GM19452 (cell line): ENCODE measurements around the gene CREB3L2.
"Not testable (repeated sequence)": the region's sequence is repeated elsewhere in the genome, so short reads cannot be mapped to it uniquely, and the experiment has no call there.

Source experiments
- ATAC-seq: cut with Tn5 transposase; IDR thresholded peaks from one replicate; pipeline ENCODE4 v1.9.1; 2021; ENCODE audit not compliant: unreplicated experiment

Gene CREB3L2

GRCh38 chr7:137846827-137847567 is 154.9 kb downstream of the CREB3L2 start, which contains the start of gene DGKI:
Gene DGKI, minus strand, starts transcription at chr7:137846974.
- peak; percentile 52 for ATAC-seq

- ATAC-seq, result peak; percentile 51
Observed at GRCh38 chr7:137846549-137846826, 155.4 kb downstream of the CREB3L2 start.

- ATAC-seq, result no peak
Observed at GRCh38 chr7:137844677-137845425, 157.0 kb downstream of the CREB3L2 start.

- ATAC-seq, result no peak
Observed at GRCh38 chr7:137839903-137840779, 161.7 kb downstream of the CREB3L2 start.

GRCh38 chr7:137838706-137839315 is 163.1 kb downstream of the CREB3L2 start:
- ATAC-seq, result no peak

- no peak for ATAC-seq
Observed at GRCh38 chr7:137836541-137836940, 165.3 kb downstream of the CREB3L2 start.

- ATAC-seq, result no peak
Observed at GRCh38 chr7:137836113-137836509, 165.8 kb downstream of the CREB3L2 start.

GRCh38 chr7:137835486-137836112 is 166.3 kb downstream of the CREB3L2 start:
- ATAC-seq, result no peak

GRCh38 chr7:137834552-137834951 is 167.3 kb downstream of the CREB3L2 start:
- ATAC-seq, result no peak

GRCh38 chr7:137832990-137833389 is 168.9 kb downstream of the CREB3L2 start:
- ATAC-seq, result not testable (repeated sequence)

- no peak for ATAC-seq
Observed at GRCh38 chr7:137832382-137832781, 169.5 kb downstream of the CREB3L2 start.

- not testable (repeated sequence) for ATAC-seq
Observed at GRCh38 chr7:137831555-137831954, 170.3 kb downstream of the CREB3L2 start.

- ATAC-seq, result no peak
Observed at GRCh38 chr7:137829337-137829992, 172.4 kb downstream of the CREB3L2 start.

- no peak for ATAC-seq
Observed at GRCh38 chr7:137828456-137828855, 173.4 kb downstream of the CREB3L2 start.

GRCh38 chr7:137825489-137825888 is 176.4 kb downstream of the CREB3L2 start:
- ATAC-seq, result no peak
